OCI-LY1 (cell line): Measurements from ENCODE around the gene CCDC57.

Experiments
- H2AFZ ChIP-seq: fragments of 200-600 bp; sonication (generic), shearing (Covaris generic); 2 replicates; pipeline ENCODE4 v1.6.0; 2014; ENCODE audit warnings: antibody characterized with exemption, mild to moderate bottlenecking, low read length
- H3F3A ChIP-seq: fragments of 200-600 bp; sonication (generic), shearing (Covaris generic); 2 replicates; pipeline ENCODE4 v1.6.0; 2014; ENCODE audit warnings: mild to moderate bottlenecking, antibody characterized with exemption, low read length, moderate library complexity; ENCODE audit not compliant: insufficient read depth
- H3K27ac ChIP-seq: fragments of 200-600 bp; sonication (generic); 2 replicates; pipeline ENCODE4 v1.5.1; 2014; ENCODE audit warnings: low read length, mixed run types, mild to moderate bottlenecking, low read depth; ENCODE audit not compliant: poor library complexity, severe bottlenecking
- H3K27me3 ChIP-seq: fragments of 200-600 bp; sonication (generic); 2 replicates; pipeline ENCODE4 v1.6.0; 2014; ENCODE audit warnings: antibody characterized with exemption, mild to moderate bottlenecking, low read length, moderate library complexity; ENCODE audit not compliant: insufficient read depth
- H3K36me3 ChIP-seq: fragments of 200-600 bp; sonication (generic); 2 replicates; pipeline ENCODE4 v1.6.1; 2014; ENCODE audit warnings: mild to moderate bottlenecking, antibody characterized with exemption, low read length, moderate library complexity, mixed read lengths; ENCODE audit not compliant: insufficient read depth
- H3K4me1 ChIP-seq: fragments of 200-600 bp; sonication (generic); 2 replicates; pipeline ENCODE4 v1.5.1; 2014; ENCODE audit warnings: mild to moderate bottlenecking, low read length, moderate library complexity; ENCODE audit not compliant: insufficient read depth, severe bottlenecking
- H3K4me2 ChIP-seq: fragments of 200-600 bp; sonication (generic), shearing (Covaris generic); 2 replicates; pipeline ENCODE4 v1.6.1; 2014; ENCODE audit warnings: low read length
- H3K4me3 ChIP-seq: fragments of 200-600 bp; sonication (generic); 2 replicates; pipeline ENCODE4 v1.5.1; 2014; ENCODE audit warnings: low read length, low read depth, mild to moderate bottlenecking, mixed read lengths; ENCODE audit not compliant: poor library complexity, severe bottlenecking
- H3K79me2 ChIP-seq: fragments of 200-600 bp; shearing (Covaris generic); 2 replicates; pipeline ENCODE4 v1.6.1; 2016; ENCODE audit warnings: mixed run types, low read length, mixed read lengths; ENCODE audit not compliant: insufficient read depth
- H3K9ac ChIP-seq: fragments of 200-600 bp; sonication (generic), shearing (Covaris generic); 2 replicates; pipeline ENCODE4 v1.6.1; 2014; ENCODE audit warnings: mild to moderate bottlenecking, low read length, mixed read lengths
- H3K9me2 ChIP-seq: fragments of 200-600 bp; sonication (generic), shearing (Covaris generic); 2 replicates; pipeline ENCODE4 v1.6.1; 2014; ENCODE audit warnings: low read depth, mild to moderate bottlenecking, low read length, mixed read lengths
- H3K9me3 ChIP-seq: fragments of 200-600 bp; shearing (Covaris generic); 2 replicates; pipeline ENCODE4 v1.6.1; 2014; ENCODE audit warnings: low read length, mixed read lengths
- H4K20me1 ChIP-seq: fragments of 200-600 bp; sonication (generic), shearing (Covaris generic); 2 replicates; pipeline ENCODE4 v1.6.0; 2016; ENCODE audit warnings: mild to moderate bottlenecking, low read length; ENCODE audit not compliant: insufficient read depth
- EZH2 ChIP-seq: fragments of 200-600 bp; sonication (generic), shearing (Covaris generic); IDR thresholded peaks from 2 replicates; pipeline ENCODE4 v1.8.0; 2017; ENCODE audit warnings: borderline replicate concordance, mixed run types, mild to moderate bottlenecking, antibody characterized with exemption, low read length, moderate library complexity, mixed read lengths
- TF ChIP-seq, protein P1 (sequence below): fragments of 200-600 bp; sonication (generic), shearing (Covaris generic); IDR thresholded peaks from 2 replicates; pipeline ENCODE4 v1.5.1; 2017; ENCODE audit warnings: mild to moderate bottlenecking, antibody characterized with exemption, low read length, moderate library complexity, mixed read lengths

CCDC57 gene

GRCh38 chr17:82158825-82159224 is 53.8 kb downstream of the CCDC57 start:
- TF ChIP-seq, protein P1, sequence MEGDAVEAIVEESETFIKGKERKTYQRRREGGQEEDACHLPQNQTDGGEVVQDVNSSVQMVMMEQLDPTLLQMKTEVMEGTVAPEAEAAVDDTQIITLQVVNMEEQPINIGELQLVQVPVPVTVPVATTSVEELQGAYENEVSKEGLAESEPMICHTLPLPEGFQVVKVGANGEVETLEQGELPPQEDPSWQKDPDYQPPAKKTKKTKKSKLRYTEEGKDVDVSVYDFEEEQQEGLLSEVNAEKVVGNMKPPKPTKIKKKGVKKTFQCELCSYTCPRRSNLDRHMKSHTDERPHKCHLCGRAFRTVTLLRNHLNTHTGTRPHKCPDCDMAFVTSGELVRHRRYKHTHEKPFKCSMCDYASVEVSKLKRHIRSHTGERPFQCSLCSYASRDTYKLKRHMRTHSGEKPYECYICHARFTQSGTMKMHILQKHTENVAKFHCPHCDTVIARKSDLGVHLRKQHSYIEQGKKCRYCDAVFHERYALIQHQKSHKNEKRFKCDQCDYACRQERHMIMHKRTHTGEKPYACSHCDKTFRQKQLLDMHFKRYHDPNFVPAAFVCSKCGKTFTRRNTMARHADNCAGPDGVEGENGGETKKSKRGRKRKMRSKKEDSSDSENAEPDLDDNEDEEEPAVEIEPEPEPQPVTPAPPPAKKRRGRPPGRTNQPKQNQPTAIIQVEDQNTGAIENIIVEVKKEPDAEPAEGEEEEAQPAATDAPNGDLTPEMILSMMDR, result no peak
- TF ChIP-seq EZH2, result no peak

DNA sequence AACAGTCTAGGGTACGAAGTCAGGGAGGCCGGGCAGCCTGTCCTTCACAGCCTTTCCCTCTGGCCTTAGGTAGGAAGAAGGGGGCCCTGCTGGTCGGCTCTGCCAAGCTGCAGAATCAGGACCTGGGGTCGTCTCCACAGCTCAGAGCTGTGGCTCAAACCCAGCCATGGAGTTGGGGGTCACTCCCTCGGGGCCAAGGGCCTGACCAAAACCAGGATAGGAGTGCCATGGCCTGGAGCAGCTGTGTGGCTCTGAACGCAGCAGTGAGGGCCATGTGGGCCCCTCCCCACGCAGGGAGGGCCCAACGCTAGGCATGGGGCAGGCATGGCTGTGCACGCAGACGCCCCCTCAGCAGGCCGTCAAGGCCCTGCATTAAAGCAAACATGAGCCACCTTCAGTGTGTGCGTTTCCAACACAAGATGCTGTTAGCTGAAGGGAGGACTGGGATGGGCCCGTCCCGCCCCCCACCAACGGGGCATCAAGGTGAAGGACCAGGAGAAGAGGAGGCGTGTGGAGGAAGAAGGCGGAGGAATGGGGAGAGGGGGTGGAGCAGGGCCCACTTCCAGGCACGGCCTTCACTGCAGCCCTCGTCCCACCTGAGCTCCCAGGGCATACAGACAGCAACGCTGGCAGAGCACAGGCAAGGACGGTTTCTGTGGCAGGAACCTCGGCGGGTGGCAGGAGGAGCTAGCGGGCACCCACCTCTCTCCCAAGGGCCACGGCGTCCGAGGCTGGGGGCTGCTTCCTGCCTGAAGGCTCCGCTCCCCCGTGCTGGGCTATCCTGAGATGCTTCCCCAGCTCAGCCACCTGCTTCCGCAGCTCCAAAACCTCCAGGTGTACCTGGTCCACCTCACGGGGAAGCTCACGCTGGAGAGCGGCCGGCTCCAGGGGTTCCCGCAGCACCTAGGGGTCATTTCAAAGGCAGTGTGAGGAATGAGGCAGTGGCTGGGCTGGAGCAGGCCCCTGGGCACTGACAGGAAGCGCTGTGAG is 55.3 kb downstream of the CCDC57 start:
- Histone ChIP-seq H3K27me3 (peaks cover 9% of the 10 kb centered on the region; the same call in 1 of the 2 replicates), H3K9me2 (no peaks in the 10 kb centered on the region), H3K4me3 (no peak overlapping the region), H2AFZ (no peak overlapping the region), H3K9me3 (no peaks in the 10 kb centered on the region), H3F3A (no peaks in the 10 kb centered on the region), H3K36me3 (no peaks in the 10 kb centered on the region), H3K79me2 (no peaks in the 10 kb centered on the region), H3K4me2 (no peak overlapping the region), H3K4me1 (no peaks in the 10 kb centered on the region), H3K9ac (no peak overlapping the region), H4K20me1 (no peaks in the 10 kb centered on the region), H3K27ac (no peak overlapping the region)
- TF ChIP-seq, protein P1, result no peak
- TF ChIP-seq EZH2, result no peak

More at GRCh38 chr17:82158825-82159224, 53.8 kb downstream of the CCDC57 start:
- H3K9ac ChIP-seq, result no peak overlapping the region
- no peaks in the 10 kb centered on the region for H3K9me3 ChIP-seq
- no peaks in the 10 kb centered on the region; the same call in 1 of the 2 replicates for H3K36me3 ChIP-seq
- no peak overlapping the region for H2AFZ ChIP-seq
- H3F3A ChIP-seq, result no peaks in the 10 kb centered on the region
- H4K20me1 ChIP-seq, result no peaks in the 10 kb centered on the region
- no peak overlapping the region for H3K4me2 ChIP-seq
- H3K27me3 ChIP-seq, result peaks cover 9% of the 10 kb centered on the region; the same call in 1 of the 2 replicates
- no peak overlapping the region for H3K4me3 ChIP-seq
- H3K4me1 ChIP-seq, result no peaks in the 10 kb centered on the region
- no peak overlapping the region for H3K27ac ChIP-seq
- no peaks in the 10 kb centered on the region for H3K79me2 ChIP-seq
- no peaks in the 10 kb centered on the region for H3K9me2 ChIP-seq

DNA sequence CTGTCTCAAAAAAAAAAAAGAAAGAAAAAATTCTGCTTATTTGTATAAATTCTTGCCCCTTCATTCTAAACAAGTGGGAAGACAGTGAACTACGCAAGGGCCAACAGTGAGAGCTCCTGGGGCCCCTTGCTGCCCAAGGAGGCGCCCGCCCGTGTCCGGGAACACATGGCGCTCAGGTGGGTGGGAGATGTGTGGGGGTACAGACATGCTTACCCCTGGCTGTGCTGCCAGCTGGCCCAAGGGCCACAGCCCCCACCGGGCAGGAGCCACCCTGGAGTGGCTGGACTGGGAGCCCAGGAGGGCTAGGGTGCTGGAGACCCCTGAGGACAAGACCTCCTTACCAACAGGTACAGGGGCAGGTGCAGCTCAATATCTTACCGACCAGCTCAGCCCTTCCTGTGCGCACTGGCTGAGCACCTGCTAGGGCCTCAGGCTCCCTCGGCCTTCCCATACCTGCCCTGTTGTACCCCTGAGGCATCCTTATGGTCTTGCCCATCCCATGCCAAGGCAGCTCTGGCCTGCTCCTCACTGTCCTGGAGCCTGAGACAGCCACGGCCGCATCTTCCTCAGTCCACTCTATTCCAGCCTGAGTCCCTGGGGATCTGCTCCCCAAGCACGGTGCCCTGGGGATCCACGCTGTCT is 56.2 kb downstream of the CCDC57 start:
- H3K9me2 ChIP-seq, result no peaks in the 10 kb centered on the region
- no peaks in the 10 kb centered on the region for H3K9me3 ChIP-seq
- no peaks in the 10 kb centered on the region for H3K79me2 ChIP-seq
- no peak overlapping the region for H3K9ac ChIP-seq
- no peaks in the 10 kb centered on the region for H4K20me1 ChIP-seq
- H3K27ac ChIP-seq, result no peak overlapping the region
- H3K4me1 ChIP-seq, result no peaks in the 10 kb centered on the region
- no peak overlapping the region for H3K4me2 ChIP-seq
- no peak for TF ChIP-seq EZH2
- TF ChIP-seq, protein P1, result no peak
- no peak overlapping the region for H2AFZ ChIP-seq
- H3F3A ChIP-seq, result no peaks in the 10 kb centered on the region
- peaks cover 9% of the 10 kb centered on the region; the same call in 1 of the 2 replicates for H3K27me3 ChIP-seq
- no peaks in the 10 kb centered on the region for H3K36me3 ChIP-seq
- H3K4me3 ChIP-seq, result no peak overlapping the region
